OCI-LY1 (cell line): Measurements from ENCODE around the gene FRMD1.

Experiments
- H2AFZ ChIP-seq: fragments of 200-600 bp; sonication (generic), shearing (Covaris generic); 2 replicates; pipeline ENCODE4 v1.6.0; 2014; ENCODE audit warnings: antibody characterized with exemption, mild to moderate bottlenecking, low read length
- H3F3A ChIP-seq: fragments of 200-600 bp; sonication (generic), shearing (Covaris generic); 2 replicates; pipeline ENCODE4 v1.6.0; 2014; ENCODE audit warnings: mild to moderate bottlenecking, antibody characterized with exemption, low read length, moderate library complexity; ENCODE audit not compliant: insufficient read depth
- H3K27ac ChIP-seq: fragments of 200-600 bp; sonication (generic); 2 replicates; pipeline ENCODE4 v1.5.1; 2014; ENCODE audit warnings: low read length, mixed run types, mild to moderate bottlenecking, low read depth; ENCODE audit not compliant: poor library complexity, severe bottlenecking
- H3K27me3 ChIP-seq: fragments of 200-600 bp; sonication (generic); 2 replicates; pipeline ENCODE4 v1.6.0; 2014; ENCODE audit warnings: antibody characterized with exemption, mild to moderate bottlenecking, low read length, moderate library complexity; ENCODE audit not compliant: insufficient read depth
- H3K36me3 ChIP-seq: fragments of 200-600 bp; sonication (generic); 2 replicates; pipeline ENCODE4 v1.6.1; 2014; ENCODE audit warnings: mild to moderate bottlenecking, antibody characterized with exemption, low read length, moderate library complexity, mixed read lengths; ENCODE audit not compliant: insufficient read depth
- H3K4me1 ChIP-seq: fragments of 200-600 bp; sonication (generic); 2 replicates; pipeline ENCODE4 v1.5.1; 2014; ENCODE audit warnings: mild to moderate bottlenecking, low read length, moderate library complexity; ENCODE audit not compliant: insufficient read depth, severe bottlenecking
- H3K4me2 ChIP-seq: fragments of 200-600 bp; sonication (generic), shearing (Covaris generic); 2 replicates; pipeline ENCODE4 v1.6.1; 2014; ENCODE audit warnings: low read length
- H3K4me3 ChIP-seq: fragments of 200-600 bp; sonication (generic); 2 replicates; pipeline ENCODE4 v1.5.1; 2014; ENCODE audit warnings: low read length, low read depth, mild to moderate bottlenecking, mixed read lengths; ENCODE audit not compliant: poor library complexity, severe bottlenecking
- H3K79me2 ChIP-seq: fragments of 200-600 bp; shearing (Covaris generic); 2 replicates; pipeline ENCODE4 v1.6.1; 2016; ENCODE audit warnings: mixed run types, low read length, mixed read lengths; ENCODE audit not compliant: insufficient read depth
- H3K9ac ChIP-seq: fragments of 200-600 bp; sonication (generic), shearing (Covaris generic); 2 replicates; pipeline ENCODE4 v1.6.1; 2014; ENCODE audit warnings: mild to moderate bottlenecking, low read length, mixed read lengths
- H3K9me2 ChIP-seq: fragments of 200-600 bp; sonication (generic), shearing (Covaris generic); 2 replicates; pipeline ENCODE4 v1.6.1; 2014; ENCODE audit warnings: low read depth, mild to moderate bottlenecking, low read length, mixed read lengths
- H3K9me3 ChIP-seq: fragments of 200-600 bp; shearing (Covaris generic); 2 replicates; pipeline ENCODE4 v1.6.1; 2014; ENCODE audit warnings: low read length, mixed read lengths
- H4K20me1 ChIP-seq: fragments of 200-600 bp; sonication (generic), shearing (Covaris generic); 2 replicates; pipeline ENCODE4 v1.6.0; 2016; ENCODE audit warnings: mild to moderate bottlenecking, low read length; ENCODE audit not compliant: insufficient read depth
- EZH2 ChIP-seq: fragments of 200-600 bp; sonication (generic), shearing (Covaris generic); IDR thresholded peaks from 2 replicates; pipeline ENCODE4 v1.8.0; 2017; ENCODE audit warnings: borderline replicate concordance, mixed run types, mild to moderate bottlenecking, antibody characterized with exemption, low read length, moderate library complexity, mixed read lengths
- TF ChIP-seq, protein P1 (sequence below): fragments of 200-600 bp; sonication (generic), shearing (Covaris generic); IDR thresholded peaks from 2 replicates; pipeline ENCODE4 v1.5.1; 2017; ENCODE audit warnings: mild to moderate bottlenecking, antibody characterized with exemption, low read length, moderate library complexity, mixed read lengths

Gene FRMD1

DNA sequence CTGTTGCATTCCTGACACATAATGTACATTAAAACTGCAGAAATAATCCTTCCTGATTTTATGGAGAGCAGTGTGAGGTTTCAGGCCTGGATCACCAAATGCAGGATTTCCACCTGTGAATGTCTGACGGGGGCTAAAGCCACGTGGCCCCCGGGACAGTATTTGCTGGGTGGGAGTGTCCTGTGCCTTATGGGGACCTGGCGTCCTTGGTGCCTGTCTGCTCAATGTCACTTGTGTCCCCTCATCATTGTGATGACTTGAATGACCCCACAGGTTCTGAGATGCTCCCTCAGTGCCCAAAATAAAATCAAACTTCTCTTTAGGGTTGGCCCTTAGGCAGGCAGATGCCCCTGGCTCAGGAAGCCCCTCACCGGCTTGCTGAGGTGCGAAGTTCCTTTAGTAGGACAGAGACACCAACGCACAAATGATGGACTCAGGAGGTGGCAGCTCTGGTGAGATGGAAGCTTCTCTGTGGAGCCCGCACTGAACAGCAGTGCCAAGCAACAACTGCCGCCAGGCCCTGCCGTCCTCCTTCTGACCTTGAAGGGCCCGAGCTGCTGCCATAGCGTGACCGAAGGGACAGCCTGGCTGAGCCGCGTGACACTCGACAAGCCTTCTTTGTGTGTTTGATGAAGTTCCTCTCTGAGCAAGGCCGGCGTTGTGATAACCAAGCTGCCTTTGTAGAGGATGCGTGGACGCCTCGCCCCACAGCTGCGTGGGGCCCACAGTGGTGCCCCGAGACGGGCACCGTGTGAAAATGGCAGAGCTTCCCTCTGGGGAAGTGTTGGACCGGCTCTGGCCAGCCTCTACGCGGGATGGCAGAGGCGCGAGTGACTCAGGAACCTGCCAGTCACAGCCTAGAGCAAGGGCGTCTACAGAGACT lies 30.9 kb downstream of the FRMD1 start:
- TF ChIP-seq, protein P1, sequence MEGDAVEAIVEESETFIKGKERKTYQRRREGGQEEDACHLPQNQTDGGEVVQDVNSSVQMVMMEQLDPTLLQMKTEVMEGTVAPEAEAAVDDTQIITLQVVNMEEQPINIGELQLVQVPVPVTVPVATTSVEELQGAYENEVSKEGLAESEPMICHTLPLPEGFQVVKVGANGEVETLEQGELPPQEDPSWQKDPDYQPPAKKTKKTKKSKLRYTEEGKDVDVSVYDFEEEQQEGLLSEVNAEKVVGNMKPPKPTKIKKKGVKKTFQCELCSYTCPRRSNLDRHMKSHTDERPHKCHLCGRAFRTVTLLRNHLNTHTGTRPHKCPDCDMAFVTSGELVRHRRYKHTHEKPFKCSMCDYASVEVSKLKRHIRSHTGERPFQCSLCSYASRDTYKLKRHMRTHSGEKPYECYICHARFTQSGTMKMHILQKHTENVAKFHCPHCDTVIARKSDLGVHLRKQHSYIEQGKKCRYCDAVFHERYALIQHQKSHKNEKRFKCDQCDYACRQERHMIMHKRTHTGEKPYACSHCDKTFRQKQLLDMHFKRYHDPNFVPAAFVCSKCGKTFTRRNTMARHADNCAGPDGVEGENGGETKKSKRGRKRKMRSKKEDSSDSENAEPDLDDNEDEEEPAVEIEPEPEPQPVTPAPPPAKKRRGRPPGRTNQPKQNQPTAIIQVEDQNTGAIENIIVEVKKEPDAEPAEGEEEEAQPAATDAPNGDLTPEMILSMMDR, result no peak
- TF ChIP-seq EZH2, result no peak
- Histone ChIP-seq H3K4me1 (no peaks in the 10 kb centered on the region), H3K9me3 (no peaks in the 10 kb centered on the region), H3K27me3 (no peaks in the 10 kb centered on the region; the same call in 1 of the 2 replicates), H2AFZ (no peak overlapping the region), H3K27ac (no peak overlapping the region), H3F3A (no peaks in the 10 kb centered on the region), H3K79me2 (no peaks in the 10 kb centered on the region), H3K4me2 (no peak overlapping the region), H3K36me3 (no peaks in the 10 kb centered on the region), H3K9ac (no peak overlapping the region), H3K4me3 (no peak overlapping the region), H3K9me2 (no peaks in the 10 kb centered on the region), H4K20me1 (no peaks in the 10 kb centered on the region)

DNA sequence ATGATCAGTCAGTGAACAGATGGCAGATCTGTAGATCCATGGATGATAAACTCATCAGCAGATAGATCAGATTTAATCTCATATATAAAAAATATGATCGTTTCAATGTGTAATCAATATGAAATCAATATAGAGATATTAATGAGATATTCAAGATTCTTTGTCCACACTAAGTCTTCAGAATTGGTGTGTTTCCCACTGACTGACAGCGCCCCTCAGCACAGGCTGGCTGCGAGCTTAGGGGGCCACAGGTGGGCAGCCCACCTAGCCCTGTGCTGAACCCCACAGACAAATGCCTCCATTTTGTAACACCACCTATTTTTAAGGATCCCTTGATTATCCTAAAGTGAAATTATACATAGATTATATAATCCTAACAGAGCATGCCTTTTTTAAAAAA lies 32.3 kb downstream of the FRMD1 start:
- no peaks in the 10 kb centered on the region for H3K4me1 ChIP-seq
- TF ChIP-seq, protein P1, result no peak
- no peak for TF ChIP-seq EZH2
- no peaks in the 10 kb centered on the region for H3K36me3 ChIP-seq

DNA sequence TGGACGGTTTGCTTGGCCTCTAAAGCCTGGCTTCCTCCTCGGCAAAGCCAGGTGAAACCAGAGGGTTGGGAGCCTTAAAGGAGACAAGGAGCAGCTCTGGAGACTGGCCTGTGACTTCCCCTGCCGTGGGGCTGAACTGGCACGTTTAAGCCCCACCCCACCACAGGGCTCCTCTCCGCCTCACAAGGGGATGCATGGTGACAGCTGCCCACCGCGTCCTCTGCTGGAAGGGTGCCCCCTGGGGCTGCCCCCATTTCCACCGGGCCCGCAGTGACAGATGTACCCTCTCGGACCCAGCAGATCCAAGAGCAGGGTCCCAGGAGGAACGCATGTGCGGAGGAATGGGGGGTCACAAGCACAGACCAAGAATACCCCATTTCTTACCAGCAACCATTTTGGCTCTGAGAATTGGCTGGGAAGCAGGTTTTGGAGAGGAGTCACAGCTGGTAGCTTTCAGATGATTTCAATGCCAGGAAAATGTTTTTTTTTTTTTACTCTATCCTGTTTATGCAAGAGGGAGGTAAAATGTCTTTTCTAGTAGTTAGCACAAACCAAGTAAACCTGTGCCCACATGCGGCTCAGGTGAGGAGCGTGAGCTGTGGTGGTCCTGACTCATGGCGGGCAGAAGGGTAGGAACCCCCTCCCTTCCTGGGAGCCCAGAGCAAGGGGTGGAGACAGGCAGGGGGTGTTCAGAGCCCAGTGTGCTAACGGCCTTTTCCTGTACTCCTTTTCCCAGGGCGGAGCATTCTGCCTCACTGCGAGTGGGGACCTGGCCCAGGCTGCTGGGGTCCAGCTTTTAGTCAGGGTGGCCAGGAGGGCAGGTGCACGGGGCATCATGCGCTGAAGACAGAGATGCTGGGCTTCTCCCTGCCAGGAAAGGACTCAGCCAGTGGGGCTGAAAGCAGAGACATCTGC lies 33.0 kb downstream of the FRMD1 start:
- Histone ChIP-seq H3K9me3 (no peaks in the 10 kb centered on the region), H3K4me2 (no peak overlapping the region), H3K79me2 (no peaks in the 10 kb centered on the region), H3F3A (no peaks in the 10 kb centered on the region), H3K27ac (no peak overlapping the region), H3K9ac (no peak overlapping the region), H3K4me3 (no peak overlapping the region), H3K9me2 (no peaks in the 10 kb centered on the region), H4K20me1 (no peaks in the 10 kb centered on the region), H3K27me3 (no peaks in the 10 kb centered on the region; the same call in 1 of the 2 replicates), H3K36me3 (no peaks in the 10 kb centered on the region), H3K4me1 (no peaks in the 10 kb centered on the region), H2AFZ (no peak overlapping the region)
- TF ChIP-seq, protein P1, result no peak
- no peak for TF ChIP-seq EZH2

More for the DNA sequence above, 32.3 kb downstream of the FRMD1 start:
- Histone ChIP-seq H3F3A (no peaks in the 10 kb centered on the region), H3K79me2 (no peaks in the 10 kb centered on the region), H3K4me2 (no peak overlapping the region), H4K20me1 (no peaks in the 10 kb centered on the region), H2AFZ (no peak overlapping the region), H3K9ac (no peak overlapping the region), H3K9me2 (no peaks in the 10 kb centered on the region), H3K27ac (no peak overlapping the region), H3K27me3 (no peaks in the 10 kb centered on the region; the same call in 1 of the 2 replicates), H3K4me3 (no peak overlapping the region), H3K9me3 (no peaks in the 10 kb centered on the region)
